IMR-90 (cell line): ENCODE measurements around the gene PTPN5. TPM values are rescaled to one million over a fixed set of nuclear protein-coding genes. Genes with fewer than 3 reads are reported as not detected.

Source experiments
- ATAC-seq: fragments of 200-7000 bp; cut with Tn5 transposase; 2 replicates; pipeline ENCODE4 v1.9.1; 2020; ENCODE audit warnings: low read depth, mild to moderate bottlenecking, moderate library complexity
- BruUV-seq: library from RNA; stranded (reverse); fragments of 400-500 nt; replicated peaks from 2 replicates; lab custom pipeline; 2021; lab: Mats Ljungman, UMichigan
- CTCF ChIA-PET: fragments of 300-600 bp; formaldehyde crosslinking; extraction: SDS; loops from one replicate; lab custom pipeline; 2021; ENCODE audit warnings: antibody characterized with exemption; lab: Yijun Ruan, JAX
- POLR2A ChIA-PET: fragments of 300-600 bp; sonication (Branson Sonifier 250); formaldehyde crosslinking; loops from one replicate; lab custom pipeline; 2022; ENCODE audit warnings: antibody characterized with exemption; ENCODE audit not compliant: unreplicated experiment; lab: Charles Lee
- DNase-seq: peaks from one replicate; pipeline ENCODE4 v3.0.0; 2013
- H2AFZ ChIP-seq: replicated peaks from 2 replicates; pipeline ENCODE3; 2013; ENCODE audit warnings: low read length, mild to moderate bottlenecking; ENCODE audit not compliant: poor library complexity
- H2AK5ac ChIP-seq: 2 replicates; pipeline ENCODE4 v1.6.1; 2013; ENCODE audit warnings: low read depth, low read length, inconsistent platforms
- H2AK9ac ChIP-seq: replicated peaks from 2 replicates; pipeline ENCODE3; 2013; ENCODE audit warnings: mild to moderate bottlenecking, low read depth, low read length, moderate library complexity; ENCODE audit not compliant: poor library complexity
- H2BK120ac ChIP-seq: 2 replicates; pipeline ENCODE4 v1.6.1; 2013; ENCODE audit warnings: low read depth, low read length, inconsistent platforms
- H2BK15ac ChIP-seq: 3 replicates; pipeline ENCODE4 v1.6.1; 2013; ENCODE audit warnings: low read depth, low read length, inconsistent platforms
- H2BK20ac ChIP-seq: 2 replicates; pipeline ENCODE4 v1.6.1; 2013; ENCODE audit warnings: low read depth, mild to moderate bottlenecking, inconsistent platforms, low read length, moderate library complexity
- H2BK5ac ChIP-seq: 2 replicates; pipeline ENCODE4 v1.6.1; 2013; ENCODE audit warnings: mild to moderate bottlenecking, low read depth, low read length, inconsistent platforms; ENCODE audit not compliant: poor library complexity, severe bottlenecking
- H3K14ac ChIP-seq: replicated peaks from 2 replicates; pipeline ENCODE4 v1.6.1; 2013; ENCODE audit warnings: low read depth, low read length, inconsistent platforms
- H3K18ac ChIP-seq: 2 replicates; pipeline ENCODE4 v1.6.1; 2013; ENCODE audit warnings: low read depth, low read length, control low read depth
- H3K23ac ChIP-seq: 2 replicates; pipeline ENCODE4 v1.6.1; 2013; ENCODE audit warnings: low read depth, low read length, inconsistent platforms
- H3K27ac ChIP-seq: 2 replicates; pipeline ENCODE4 v1.5.1; 2013; ENCODE audit warnings: mild to moderate bottlenecking, control low read depth, low read length; ENCODE audit not compliant: insufficient read depth
- H3K27me3 ChIP-seq: 2 replicates; pipeline ENCODE4 v1.6.1; 2013; ENCODE audit warnings: low read length; ENCODE audit not compliant: control insufficient read depth, insufficient read depth
- H3K36me3 ChIP-seq: 2 replicates; pipeline ENCODE4 v1.6.1; 2013; ENCODE audit warnings: low read length, mixed read lengths; ENCODE audit not compliant: control insufficient read depth, insufficient read depth
- H3K4ac ChIP-seq: 2 replicates; pipeline ENCODE4 v1.6.1; 2013; ENCODE audit warnings: low read depth, low read length, inconsistent platforms
- H3K4me1 ChIP-seq: 2 replicates; pipeline ENCODE4 v1.6.1; 2013; ENCODE audit warnings: low read length, mixed read lengths; ENCODE audit not compliant: control insufficient read depth, insufficient read depth
- H3K4me2 ChIP-seq: 2 replicates; pipeline ENCODE4 v1.6.1; 2013; ENCODE audit warnings: low read depth, mild to moderate bottlenecking, control low read depth, low read length, moderate library complexity
- H3K4me3 ChIP-seq: 2 replicates; pipeline ENCODE4 v1.5.1; 2013; ENCODE audit warnings: low read depth, mild to moderate bottlenecking, control low read depth, low read length, moderate library complexity; ENCODE audit not compliant: insufficient read depth
- H3K56ac ChIP-seq: 2 replicates; pipeline ENCODE4 v1.6.1; 2013; ENCODE audit warnings: low read length, inconsistent platforms; ENCODE audit not compliant: insufficient read depth; ENCODE audit errors: extremely low read depth
- H3K79me1 ChIP-seq, 2 experiments: 2 replicates each; pipeline ENCODE4 v1.6.1; 2013; ENCODE audit warnings: low read length in 2 of 2, inconsistent platforms in 1 of 2, low read depth in 1 of 2
- H3K9ac ChIP-seq: 2 replicates; pipeline ENCODE4 v1.6.1; 2013; ENCODE audit warnings: low read depth, low read length, control low read depth
- H3K9me1 ChIP-seq: 2 replicates; pipeline ENCODE4 v1.6.1; 2013; ENCODE audit warnings: low read length, inconsistent platforms; ENCODE audit not compliant: insufficient read depth
- H3K9me3 ChIP-seq: 2 replicates; pipeline ENCODE4 v1.6.1; 2013; ENCODE audit warnings: low read length; ENCODE audit not compliant: control insufficient read depth, insufficient read depth
- H4K20me1 ChIP-seq: 2 replicates; pipeline ENCODE4 v1.6.1; 2013; ENCODE audit warnings: low read length, inconsistent platforms; ENCODE audit not compliant: insufficient read depth
- H4K5ac ChIP-seq: 2 replicates; pipeline ENCODE4 v1.6.1; 2013; ENCODE audit warnings: mild to moderate bottlenecking, low read depth, low read length, control low read depth
- H4K8ac ChIP-seq, 2 experiments: 2 replicates each; pipeline ENCODE4 v1.6.1; 2013; ENCODE audit warnings: low read depth in 2 of 2, low read length in 2 of 2, control low read depth in 1 of 2, inconsistent platforms in 1 of 2
- H4K91ac ChIP-seq: 2 replicates; pipeline ENCODE4 v1.6.1; 2013; ENCODE audit warnings: low read depth, low read length, inconsistent platforms; ENCODE audit not compliant: insufficient read depth
- BHLHE40 ChIP-seq: fragments of 150-350 bp; IDR thresholded peaks from 2 replicates; pipeline ENCODE4 v1.6.1; 2016; ENCODE audit warnings: mild to moderate bottlenecking, low read depth, low read length
- CEBPB ChIP-seq: IDR thresholded peaks from 2 replicates; pipeline ENCODE4 v1.6.1; 2012; ENCODE audit warnings: low read depth, low read length, improper control_type of control experiment
- CHD1 ChIP-seq: IDR thresholded peaks from 2 replicates; pipeline ENCODE4 v1.6.1; 2012; ENCODE audit warnings: low read depth, low read length, improper control_type of control experiment
- MXI1 ChIP-seq: IDR thresholded peaks from 2 replicates; pipeline ENCODE4 v1.6.1; 2012; ENCODE audit warnings: low read depth, mild to moderate bottlenecking, low read length, moderate library complexity, borderline replicate concordance
- RFX5 ChIP-seq: IDR thresholded peaks from 2 replicates; pipeline ENCODE4 v1.8.0; 2012; ENCODE audit warnings: low read depth, mild to moderate bottlenecking, low read length, moderate library complexity
- USF2 ChIP-seq: fragments of 150-350 bp; IDR thresholded peaks from 2 replicates; pipeline ENCODE4 v1.6.1; 2017; ENCODE audit warnings: mild to moderate bottlenecking, antibody characterized with exemption, low read length, low read depth
- WGBS, 2 experiments: methylation state at CpG; one replicate each; pipeline versions ENCODE4 v1.1.5 to v1.1.7; 2013; ENCODE audit warnings: missing lambda C conversion rate in 2 of 2; ENCODE audit not compliant: insufficient read length in 1 of 2; ENCODE audit errors: extremely low coverage in 2 of 2; 5-methylcytosine and 5-hydroxymethylcytosine counted together
- dilution Hi-C: fragments of 300-500 bp; cut with HindIII; formaldehyde crosslinking; loops from one replicate; pipeline ENCODE4 v1.14.3; 2018; ENCODE audit warnings: low sequenced_read_pairs; ENCODE audit not compliant: unreplicated experiment
- in situ Hi-C: fragments of 300-500 bp; cut with MboI; formaldehyde crosslinking; loops from 3 replicates; pipeline ENCODE4 v1.14.3; 2019; ENCODE audit warnings: low sequenced_read_pairs, inconsistent platforms, mixed read lengths
- intact Hi-C: fragments of 100-400 bp; cut with micrococcal nuclease; formaldehyde crosslinking; loops from 2 replicates; pipeline ENCODE4 v1.10.0; 2022
- polyA plus RNA-seq, 3 experiments: library from polyadenylated mRNA; depleted of rRNA; stranded (reverse); fragments of >200 nt; gene quantifications; 2 replicates each; pipeline ENCODE4 v1.2.3, GENCODE V29; 2012; ENCODE audit warnings: low replicate concordance in 1 of 3
- total RNA-seq: library from RNA; depleted of rRNA; stranded (reverse); fragments of >200 nt; gene quantifications from 2 replicates; pipeline ENCODE4 v1.2.3, GENCODE V29; 2012

PTPN5 gene
- total and polyA plus RNA-seq, 2 of the 4 experiments (the other 2 are of a cell fraction): not detected

- ChIA-PET POLR2A (no interaction called here), CTCF (no interaction called here)
- no peak overlapping the region for H2AK5ac ChIP-seq
- no peak overlapping the region for H3K27ac ChIP-seq
- H3K27me3 ChIP-seq: peaks cover 43% of the 10 kb centered on the region
- dilution Hi-C loops (no loop called here), intact Hi-C loops (no loop called here), in situ Hi-C loops (no loop called here)
- H3K4me3 ChIP-seq: no peak overlapping the region
- H3K79me1 ChIP-seq: no peaks in the 10 kb centered on the region
- H3K4me1 ChIP-seq: no peaks in the 10 kb centered on the region
- 40% methylated on average over 4 of the region's 11 CpGs; no CpG with 5 or more reads in 1 of the 2 experiments for WGBS, 2 experiments
- H3K18ac ChIP-seq: no peak overlapping the region
- TF ChIP-seq BHLHE40: no peak
- TF ChIP-seq RFX5: no peak
- no peak for TF ChIP-seq CHD1
- TF ChIP-seq USF2: no peak
- TF ChIP-seq MXI1: no peak
- TF ChIP-seq CEBPB: no peak
- H3K4ac ChIP-seq: no peak overlapping the region
- no peaks in the 10 kb centered on the region for H4K20me1 ChIP-seq
- no TSS peak for BruUV-seq
- H3K9me3 ChIP-seq: peaks cover 2% of the 10 kb centered on the region; the same call in 1 of the 2 replicates
- no peak overlapping the region for H3K14ac ChIP-seq
- H2BK15ac ChIP-seq: no peak overlapping the region
- H3K23ac ChIP-seq: no peak overlapping the region
- H3K9ac ChIP-seq: no peak overlapping the region
- H4K91ac ChIP-seq: no peak overlapping the region
- no peak overlapping the region for H4K8ac ChIP-seq
- H2BK20ac ChIP-seq: no peak overlapping the region
- DNase-seq (no peak), ATAC-seq (no peak)
- H2BK120ac ChIP-seq: no peak overlapping the region
- H3K56ac ChIP-seq: no peak overlapping the region
- H4K5ac ChIP-seq: no peak overlapping the region
- no peaks in the 10 kb centered on the region for H3K9me1 ChIP-seq
- no peak overlapping the region for H3K4me2 ChIP-seq
- peak overlapping the region; percentile 16 for H2AK9ac ChIP-seq
- H2AFZ ChIP-seq: no peak overlapping the region
- H2BK5ac ChIP-seq: no peak overlapping the region
- no peaks in the 10 kb centered on the region for H3K36me3 ChIP-seq
These were observed 1.2 kb upstream of the PTPN5 start for GRCh38 chr11:18792827-18793226.
